CD8-positive, alpha-beta memory T cell (primary cell): ENCODE results near the gene BCL11A. TPM values are rescaled to one million over a fixed set of nuclear protein-coding genes. Genes with fewer than 3 reads are reported as not detected.

Experiments used
- CTCF ChIA-PET: fragments of 350-600 bp; sonication (Branson Sonifier 250); formaldehyde crosslinking; loops from one replicate; lab custom pipeline; 2021; ENCODE audit warnings: antibody characterized with exemption; lab: Charles Lee
- POLR2A ChIA-PET: fragments of 350-600 bp; sonication (Branson Sonifier 250); formaldehyde crosslinking; loops from one replicate; lab custom pipeline; 2021; ENCODE audit warnings: antibody characterized with exemption; lab: Charles Lee
- DNase-seq, 5 donors: peaks; one replicate each; pipeline versions ENCODE4 v3.0.0 to v3.0.0-alpha.2; 2020 to 2022; ENCODE audit warnings: mixed read lengths in 1 of 5
- H3K27ac ChIP-seq: one replicate; pipeline ENCODE4 v1.7.0; 2013; ENCODE audit warnings: low read depth, mild to moderate bottlenecking, low read length, moderate library complexity
- H3K27me3 ChIP-seq: 2 replicates; pipeline ENCODE4 v1.7.0; 2013; ENCODE audit warnings: low read length, mild to moderate bottlenecking; ENCODE audit not compliant: insufficient read depth, poor library complexity, severe bottlenecking
- H3K36me3 ChIP-seq: 2 replicates; pipeline ENCODE4 v1.7.0; 2013; ENCODE audit warnings: mild to moderate bottlenecking, low read length, moderate library complexity; ENCODE audit not compliant: insufficient read depth
- H3K4me1 ChIP-seq: 2 replicates; pipeline ENCODE4 v1.7.0; 2013; ENCODE audit warnings: mild to moderate bottlenecking, low read length, moderate library complexity; ENCODE audit not compliant: insufficient read depth
- H3K4me3 ChIP-seq: 2 replicates; pipeline ENCODE4 v1.7.0; 2013; ENCODE audit warnings: mild to moderate bottlenecking, low read length
- H3K9me3 ChIP-seq: 2 replicates; pipeline ENCODE4 v1.7.0; 2013; ENCODE audit warnings: mild to moderate bottlenecking, low read length
- H3K27ac Mint-ChIP-seq, 8 donors: one replicate each; pipeline ENCODE4 v1.8.0; 2020 to 2021; ENCODE audit warnings: mixed read lengths in 8 of 8, mild to moderate bottlenecking in 6 of 8, inconsistent platforms in 3 of 8, moderate library complexity in 3 of 8
- H3K27me3 Mint-ChIP-seq, 2 donors: one replicate each; pipeline ENCODE4 v1.8.0; 2020 to 2021; ENCODE audit warnings: mixed read lengths in 2 of 2, mild to moderate bottlenecking in 1 of 2, moderate library complexity in 1 of 2
- H3K36me3 Mint-ChIP-seq, 3 donors: one replicate each; pipeline ENCODE4 v1.8.0; 2020 to 2021; ENCODE audit warnings: mixed read lengths in 3 of 3, inconsistent platforms in 1 of 3, mild to moderate bottlenecking in 1 of 3
- H3K4me1 Mint-ChIP-seq, 3 donors: one replicate each; pipeline ENCODE4 v1.8.0; 2020 to 2021; ENCODE audit warnings: mixed read lengths in 3 of 3, inconsistent platforms in 1 of 3, mild to moderate bottlenecking in 1 of 3
- H3K4me3 Mint-ChIP-seq, 7 donors: one replicate each; pipeline ENCODE4 v1.8.0; 2020 to 2021; ENCODE audit warnings: mixed read lengths in 7 of 7, mild to moderate bottlenecking in 6 of 7, moderate library complexity in 4 of 7, inconsistent platforms in 2 of 7
- H3K9me3 Mint-ChIP-seq, 5 donors: one replicate each; pipeline ENCODE4 v1.8.0; 2020 to 2022; ENCODE audit warnings: mixed read lengths in 5 of 5, mild to moderate bottlenecking in 3 of 5, moderate library complexity in 2 of 5, inconsistent platforms in 1 of 5
- polyA plus RNA-seq: library from polyadenylated mRNA; unstranded; fragments of 300-500 nt; fragmentation: Illumina TruSeq; gene quantifications from one replicate; pipeline ENCODE4 v1.2.3, GENCODE V29; 2021
- total RNA-seq, 2 experiments: library from RNA; stranded (reverse); gene quantifications; one replicate each; pipeline ENCODE4 v1.2.3, GENCODE V29; 2021

BCL11A gene
- total and polyA plus RNA-seq, 3 experiments from 2014 or later: 0.07 to 0.15 TPM; not detected in 1

DNA sequence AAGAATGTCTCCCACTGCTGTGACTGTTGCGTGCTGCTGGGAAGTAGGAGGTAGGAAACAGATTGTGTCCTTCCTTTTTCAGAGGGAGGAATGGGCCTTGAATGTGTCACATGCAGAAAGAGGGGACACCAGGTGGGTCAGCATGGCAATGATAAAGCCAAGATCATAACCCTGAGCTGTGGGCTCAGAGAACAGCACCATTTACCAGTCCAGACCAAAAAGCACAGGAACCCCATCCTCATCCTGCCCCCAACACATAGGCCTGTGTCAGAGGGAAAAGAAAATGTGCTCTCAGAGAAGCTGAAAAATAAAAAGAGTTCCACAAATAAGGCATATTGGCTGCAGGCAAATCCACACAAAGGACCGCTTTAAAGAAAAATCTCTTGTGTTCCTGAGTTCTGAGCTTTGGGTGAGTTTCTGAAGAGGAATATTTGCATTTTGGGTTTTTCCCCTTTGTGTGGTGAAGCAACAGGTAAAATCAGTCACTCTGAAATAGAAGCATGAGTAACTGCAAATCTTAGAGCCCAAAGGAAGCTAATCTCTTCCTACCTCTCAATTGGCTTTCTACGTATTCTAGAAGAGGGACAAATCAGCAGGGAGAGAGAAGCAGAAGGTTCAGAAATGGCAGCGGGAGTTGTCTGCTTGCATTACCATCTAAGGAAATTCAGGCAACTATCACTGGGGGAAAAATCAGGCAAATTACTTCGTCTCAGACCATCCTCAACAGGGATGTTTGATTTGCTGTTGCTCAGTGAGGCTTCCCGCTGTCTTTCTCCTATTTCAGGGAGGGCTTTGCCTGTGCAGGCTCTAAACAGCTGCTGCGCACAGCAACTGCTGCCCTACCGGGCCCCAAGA is 106.8 kb downstream of the BCL11A start:
- no peak for DNase-seq
- ChIA-PET CTCF (no interaction called here), POLR2A (no interaction called here)
- Mint-ChIP-seq H3K4me1 (no peaks in the 10 kb centered on the region), H3K27me3 (peaks cover 4 to 7% of the 10 kb centered on the region in 2 donors), H3K4me3 (no peak overlapping the region), H3K9me3 (no peaks in the 10 kb centered on the region), H3K27ac (no peak overlapping the region), H3K36me3 (no peaks in the 10 kb centered on the region)
- no peaks in the 10 kb centered on the region for H3K27me3 ChIP-seq
- no peaks in the 10 kb centered on the region for H3K36me3 ChIP-seq
- no peak overlapping the region for H3K4me3 ChIP-seq
- no peaks in the 10 kb centered on the region for H3K9me3 ChIP-seq
- H3K27ac ChIP-seq: no peak overlapping the region
- H3K4me1 ChIP-seq: no peaks in the 10 kb centered on the region

DNA sequence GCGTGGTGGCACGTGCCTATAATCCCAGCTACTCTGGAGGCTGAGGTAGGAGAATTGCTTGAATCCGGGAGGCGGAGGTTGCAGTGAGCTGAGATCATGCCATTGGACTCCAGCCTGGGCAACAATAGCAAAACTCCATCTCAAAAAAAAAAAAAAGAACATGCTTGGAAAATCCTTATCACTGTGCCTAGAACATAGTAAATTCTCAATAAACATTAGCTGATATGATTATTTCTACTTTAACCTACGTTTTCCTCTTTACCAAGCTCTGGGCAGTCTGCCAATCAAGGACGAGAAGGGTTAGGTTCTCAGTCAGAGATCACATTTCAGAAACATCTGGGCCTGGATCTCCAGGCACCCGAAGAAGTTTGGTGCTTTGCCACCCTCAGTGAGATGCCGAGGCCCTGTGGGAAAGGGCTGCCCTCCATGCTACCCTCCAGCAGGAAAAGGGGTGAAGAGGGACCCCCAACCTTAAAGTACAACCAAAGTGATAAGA is 107.7 kb downstream of the BCL11A start:
- H3K4me3 Mint-ChIP-seq: no peak overlapping the region
- no peaks in the 10 kb centered on the region for H3K9me3 Mint-ChIP-seq
- no peak overlapping the region for H3K27ac ChIP-seq
- DNase-seq: no peak
- no peaks in the 10 kb centered on the region for H3K27me3 ChIP-seq
- no peaks in the 10 kb centered on the region for H3K36me3 ChIP-seq
- H3K9me3 ChIP-seq: no peaks in the 10 kb centered on the region
- peaks cover 5 to 11% of the 10 kb centered on the region in 2 donors for H3K27me3 Mint-ChIP-seq
- no peaks in the 10 kb centered on the region for H3K36me3 Mint-ChIP-seq
- no peaks in the 10 kb centered on the region for H3K4me1 Mint-ChIP-seq
- no peak overlapping the region for H3K4me3 ChIP-seq
- H3K4me1 ChIP-seq: no peaks in the 10 kb centered on the region
- CTCF ChIA-PET: no interaction called here
- POLR2A ChIA-PET: no interaction called here
- H3K27ac Mint-ChIP-seq: no peak overlapping the region

- no peaks in the 10 kb centered on the region for H3K4me1 ChIP-seq
- no peak overlapping the region for H3K4me3 Mint-ChIP-seq
- H3K4me3 ChIP-seq: no peak overlapping the region
- H3K9me3 Mint-ChIP-seq: no peaks in the 10 kb centered on the region
- no peaks in the 10 kb centered on the region for H3K4me1 Mint-ChIP-seq
- no peaks in the 10 kb centered on the region for H3K36me3 ChIP-seq
- H3K27me3 Mint-ChIP-seq: peaks cover 8 to 25% of the 10 kb centered on the region in 2 donors
- H3K27ac Mint-ChIP-seq: no peak overlapping the region
- POLR2A ChIA-PET: no interaction called here
- H3K27me3 ChIP-seq: no peaks in the 10 kb centered on the region
- DNase-seq: no peak
- H3K27ac ChIP-seq: no peak overlapping the region
- H3K36me3 Mint-ChIP-seq: no peaks in the 10 kb centered on the region
- CTCF ChIA-PET: no interaction called here
- no peaks in the 10 kb centered on the region for H3K9me3 ChIP-seq
These were observed 110.8 kb downstream of the BCL11A start for GRCh38 chr2:60442608-60443007.

- CTCF ChIA-PET: no interaction called here
- Mint-ChIP-seq H3K4me1 (no peaks in the 10 kb centered on the region), H3K27me3 (peaks cover 8 to 28% of the 10 kb centered on the region in 2 donors), H3K9me3 (no peaks in the 10 kb centered on the region), H3K27ac (no peak overlapping the region), H3K4me3 (no peak overlapping the region), H3K36me3 (no peaks in the 10 kb centered on the region)
- H3K27me3 ChIP-seq: no peaks in the 10 kb centered on the region
- H3K27ac ChIP-seq: no peak overlapping the region
- no peaks in the 10 kb centered on the region for H3K36me3 ChIP-seq
- H3K9me3 ChIP-seq: no peaks in the 10 kb centered on the region
- H3K4me3 ChIP-seq: no peak overlapping the region
- H3K4me1 ChIP-seq: no peaks in the 10 kb centered on the region
- POLR2A ChIA-PET: no interaction called here
- no peak for DNase-seq
These were observed 111.7 kb downstream of the BCL11A start for GRCh38 chr2:60441800-60442199.

DNA sequence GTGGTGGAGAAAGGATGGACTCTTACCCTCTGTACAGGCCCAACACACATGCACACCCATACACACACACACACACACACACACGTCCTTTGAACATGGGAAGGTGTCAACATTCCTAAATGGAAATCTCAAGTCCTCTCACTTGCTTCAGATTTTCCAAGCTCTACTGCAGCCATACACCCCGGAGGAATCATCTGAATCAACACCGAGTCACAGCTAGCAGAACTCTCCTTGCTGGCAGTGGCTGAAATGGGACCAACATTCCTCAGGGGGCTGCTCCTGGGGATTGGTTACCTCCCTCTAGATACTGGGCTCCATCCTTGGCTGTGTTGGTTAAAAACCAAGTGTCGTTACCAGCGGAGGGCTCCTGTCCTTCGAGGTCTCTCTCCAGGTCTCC is 112.7 kb downstream of the BCL11A start:
- H3K4me3 Mint-ChIP-seq: no peak overlapping the region

GRCh38 chr2:60440079-60440766 is 113.2 kb downstream of the BCL11A start:
- ChIA-PET CTCF (no interaction called here), POLR2A (no interaction called here)
- Mint-ChIP-seq H3K4me3 (no peak overlapping the region), H3K4me1 (no peaks in the 10 kb centered on the region), H3K36me3 (no peaks in the 10 kb centered on the region), H3K27me3 (peaks cover 8 to 25% of the 10 kb centered on the region in 2 donors), H3K27ac (no peak overlapping the region), H3K9me3 (no peaks in the 10 kb centered on the region)
- Histone ChIP-seq H3K4me1 (no peaks in the 10 kb centered on the region), H3K4me3 (no peak overlapping the region), H3K27me3 (no peaks in the 10 kb centered on the region), H3K36me3 (no peaks in the 10 kb centered on the region), H3K27ac (no peak overlapping the region), H3K9me3 (no peaks in the 10 kb centered on the region)
- no peak for DNase-seq

More for the DNA sequence above, 112.7 kb downstream of the BCL11A start:
- Histone ChIP-seq H3K27me3 (no peaks in the 10 kb centered on the region), H3K9me3 (no peaks in the 10 kb centered on the region), H3K36me3 (no peaks in the 10 kb centered on the region), H3K4me1 (no peaks in the 10 kb centered on the region), H3K27ac (no peak overlapping the region), H3K4me3 (no peak overlapping the region)
- POLR2A ChIA-PET: no interaction called here
- Mint-ChIP-seq H3K27me3 (peaks cover 8 to 25% of the 10 kb centered on the region in 2 donors), H3K27ac (no peak overlapping the region), H3K4me1 (no peaks in the 10 kb centered on the region), H3K9me3 (no peaks in the 10 kb centered on the region), H3K36me3 (no peaks in the 10 kb centered on the region)
- CTCF ChIA-PET: no interaction called here
- no peak for DNase-seq

DNA sequence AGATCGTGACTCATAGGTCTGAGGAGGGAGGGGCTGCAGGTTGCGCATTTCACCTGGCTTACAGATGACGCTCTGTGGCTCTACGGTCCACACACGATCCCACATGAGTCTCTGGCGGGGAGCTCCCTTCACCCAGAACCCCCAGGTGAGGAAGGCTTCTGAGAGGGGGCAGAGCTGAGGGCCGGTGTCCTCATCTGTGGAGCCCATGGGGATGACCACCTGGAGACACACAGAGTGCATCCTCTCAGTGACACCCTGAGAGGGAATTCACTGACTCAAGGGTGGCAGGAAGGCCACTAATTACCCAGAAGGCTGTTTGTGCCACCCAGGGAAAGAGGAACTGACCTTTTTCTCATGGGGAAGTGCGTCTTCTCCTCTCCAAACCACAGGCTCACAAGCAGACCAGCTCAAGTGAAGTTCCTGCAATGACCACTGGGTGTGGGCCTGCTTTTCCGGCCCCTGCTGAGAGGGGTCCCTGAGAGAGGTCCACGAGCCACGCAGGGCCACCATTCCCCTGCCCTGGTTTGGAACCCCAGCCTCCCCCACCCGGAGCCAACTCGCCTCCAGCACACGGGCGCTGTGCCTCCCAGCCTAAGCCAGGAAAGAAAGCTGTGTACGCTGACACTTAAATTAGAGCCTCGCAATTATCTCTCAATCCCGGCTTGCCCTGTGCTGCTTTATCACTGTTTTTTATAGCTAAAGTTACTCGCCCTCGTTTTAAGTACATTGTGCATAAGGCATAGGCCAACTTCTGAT is 114.1 kb downstream of the BCL11A start:
- CTCF ChIA-PET: no interaction called here

GRCh38 chr2:60438653-60439052 is 114.8 kb downstream of the BCL11A start:
- H3K27ac ChIP-seq: no peak overlapping the region
- H3K27me3 Mint-ChIP-seq: peaks cover 8 to 25% of the 10 kb centered on the region in 2 donors

More for the DNA sequence above, 114.1 kb downstream of the BCL11A start:
- no peaks in the 10 kb centered on the region for H3K4me1 ChIP-seq
- no peak overlapping the region for H3K27ac ChIP-seq
- H3K9me3 ChIP-seq: no peaks in the 10 kb centered on the region
- Mint-ChIP-seq H3K27me3 (peaks cover 8 to 25% of the 10 kb centered on the region in 2 donors), H3K27ac (no peak overlapping the region), H3K36me3 (no peaks in the 10 kb centered on the region), H3K9me3 (no peaks in the 10 kb centered on the region), H3K4me3 (no peak overlapping the region), H3K4me1 (no peaks in the 10 kb centered on the region)
- H3K36me3 ChIP-seq: no peaks in the 10 kb centered on the region
- no peak for DNase-seq
- POLR2A ChIA-PET: no interaction called here
- no peak overlapping the region for H3K4me3 ChIP-seq
- H3K27me3 ChIP-seq: no peaks in the 10 kb centered on the region

More at GRCh38 chr2:60438653-60439052, 114.8 kb downstream of the BCL11A start:
- Mint-ChIP-seq H3K9me3 (no peaks in the 10 kb centered on the region), H3K4me1 (no peaks in the 10 kb centered on the region), H3K36me3 (no peaks in the 10 kb centered on the region), H3K27ac (no peak overlapping the region), H3K4me3 (no peak overlapping the region)
- Histone ChIP-seq H3K36me3 (no peaks in the 10 kb centered on the region), H3K27me3 (no peaks in the 10 kb centered on the region), H3K9me3 (no peaks in the 10 kb centered on the region), H3K4me1 (no peaks in the 10 kb centered on the region), H3K4me3 (no peak overlapping the region)
- CTCF ChIA-PET: no interaction called here
- POLR2A ChIA-PET: no interaction called here
- no peak for DNase-seq
